B cell (primary cell): Measurements from ENCODE around the gene UBE2J1. TPM values are rescaled to one million over a fixed set of nuclear protein-coding genes. Genes with fewer than 3 reads are reported as not detected.

ENCODE experiments used
- ATAC-seq: fragments of 200-7000 bp; cut with Tn5 transposase; one replicate; pipeline ENCODE4 v1.10.0; 2021; ENCODE audit warnings: low read depth, mild to moderate bottlenecking, moderate number of reproducible peaks, moderate library complexity
- CTCF ChIA-PET: fragments of 350-600 bp; sonication (Branson Sonifier 250); formaldehyde crosslinking; loops from one replicate; lab custom pipeline; 2021; ENCODE audit warnings: antibody characterized with exemption, inconsistent platforms; lab: Charles Lee
- POLR2A ChIA-PET: fragments of 350-600 bp; sonication (Branson Sonifier 250); formaldehyde crosslinking; loops from one replicate; lab custom pipeline; 2021; ENCODE audit warnings: antibody characterized with exemption; lab: Charles Lee
- DNase-seq: peaks from one replicate; pipeline ENCODE4 v3.0.0; 2013
- H2AFZ ChIP-seq: 2 replicates; pipeline ENCODE4 v1.6.1; 2012; ENCODE audit warnings: mild to moderate bottlenecking, low read depth, low read length; ENCODE audit not compliant: insufficient read depth, poor library complexity, severe bottlenecking
- H3K27ac ChIP-seq, 2 donors: 1 replicate in 1 of 2; 2 replicates in 1 of 2; pipeline ENCODE4 v1.5.1; 2012 to 2013; ENCODE audit warnings: low read length in 2 of 2, mild to moderate bottlenecking in 2 of 2, moderate library complexity in 1 of 2
- H3K27me3 ChIP-seq, 4 experiments: fragments of 200-600 bp in 1 of 4; sonication (generic) in 1 of 4; replicated peaks in 1 of 4; 1 replicate in 2 of 4; 2 replicates in 2 of 4; pipeline versions ENCODE4 v1.6.1 to v1.7.0; 2013 to 2016; ENCODE audit warnings: low read length in 3 of 4, mild to moderate bottlenecking in 2 of 4, mixed read lengths in 1 of 4, moderate library complexity in 1 of 4; ENCODE audit not compliant: insufficient read depth in 4 of 4, control insufficient read depth in 3 of 4; ENCODE audit errors: control extremely low read depth in 1 of 4
- H3K36me3 ChIP-seq, 2 experiments: replicated peaks in 1 of 2; 1 replicate in 1 of 2; 2 replicates in 1 of 2; pipeline versions ENCODE4 v1.6.1 to v1.7.1; 2013; ENCODE audit warnings: low read length in 1 of 2; ENCODE audit not compliant: insufficient read depth in 2 of 2, control insufficient read depth in 1 of 2; ENCODE audit errors: control extremely low read depth in 1 of 2, extremely low read depth in 1 of 2
- H3K4me1 ChIP-seq, 2 donors: fragments of 200-600 bp in 1 of 2; sonication (generic) in 1 of 2; 1 replicate in 1 of 2; 2 replicates in 1 of 2; pipeline versions ENCODE4 v1.5.1 to v1.6.1; 2013 to 2017; ENCODE audit warnings: low read length in 2 of 2; ENCODE audit not compliant: control insufficient read depth in 2 of 2, insufficient read depth in 2 of 2
- H3K4me2 ChIP-seq: replicated peaks from 2 replicates; pipeline ENCODE3; 2012; ENCODE audit warnings: mild to moderate bottlenecking, low read depth, low read length; ENCODE audit not compliant: poor library complexity, severe bottlenecking
- H3K4me3 ChIP-seq, 5 experiments: fragments of 200-600 bp in 1 of 5; sonication (generic) in 1 of 5; 1 replicate in 3 of 5; 2 replicates in 2 of 5; pipeline versions ENCODE4 v1.5.1 to v1.7.0; 2011 to 2016; ENCODE audit warnings: low read length in 4 of 5, mild to moderate bottlenecking in 4 of 5, low read depth in 2 of 5, control low read depth in 1 of 5, moderate library complexity in 1 of 5; ENCODE audit not compliant: insufficient read depth in 1 of 5; ENCODE audit errors: control extremely low read depth in 1 of 5, extremely low read depth in 1 of 5
- H3K79me2 ChIP-seq: fragments of 200-600 bp; sonication (generic); one replicate; pipeline ENCODE4 v1.6.0; 2016; ENCODE audit warnings: low read length; ENCODE audit not compliant: control insufficient read depth, insufficient read depth
- H3K9ac ChIP-seq: fragments of 200-600 bp; sonication (generic); 2 replicates; pipeline ENCODE4 v1.6.1; 2017; ENCODE audit warnings: mild to moderate bottlenecking, low read length, moderate library complexity
- H3K9me3 ChIP-seq, 3 donors: one replicate each; pipeline versions ENCODE4 v1.6.1 to v1.7.1; 2013; ENCODE audit warnings: low read length in 2 of 3; ENCODE audit not compliant: control insufficient read depth in 2 of 3, insufficient read depth in 1 of 3; ENCODE audit errors: control extremely low read depth in 1 of 3
- H4K20me1 ChIP-seq: 2 replicates; pipeline ENCODE4 v1.6.0; 2012; ENCODE audit warnings: mild to moderate bottlenecking, low read length; ENCODE audit not compliant: insufficient read depth, control insufficient read depth, poor library complexity, severe bottlenecking
- H3K27ac Mint-ChIP-seq: one replicate; pipeline ENCODE4 v1.8.0; 2021; ENCODE audit warnings: mixed read lengths
- H3K27me3 Mint-ChIP-seq: one replicate; pipeline ENCODE4 v1.8.0; 2021; ENCODE audit warnings: mixed read lengths
- H3K4me1 Mint-ChIP-seq: one replicate; pipeline ENCODE4 v1.8.0; 2021; ENCODE audit warnings: mixed read lengths
- H3K4me3 Mint-ChIP-seq: one replicate; pipeline ENCODE4 v1.8.0; 2021; ENCODE audit warnings: mixed read lengths
- H3K9me3 Mint-ChIP-seq: one replicate; pipeline ENCODE4 v1.8.0; 2022; ENCODE audit warnings: mixed read lengths; ENCODE audit not compliant: insufficient read depth
- CTCF ChIP-seq: fragments of 200-600 bp; IDR thresholded peaks from one replicate; pipeline ENCODE4 v1.8.0; 2022; ENCODE audit warnings: antibody characterized with exemption, mild to moderate bottlenecking
- EZH2 ChIP-seq: IDR thresholded peaks from 2 replicates; pipeline ENCODE4 v1.6.1; 2012; ENCODE audit warnings: borderline replicate concordance, low read depth, mild to moderate bottlenecking, moderate library complexity, low read length; ENCODE audit not compliant: insufficient read depth, poor library complexity, severe bottlenecking
- WGBS: methylation state at CpG from one replicate; pipeline ENCODE4 v1.1.5; 2013; ENCODE audit warnings: missing lambda C conversion rate; ENCODE audit not compliant: insufficient coverage; 5-methylcytosine and 5-hydroxymethylcytosine counted together
- intact Hi-C: fragments of 100-400 bp; cut with micrococcal nuclease; formaldehyde crosslinking; loops from one replicate; pipeline ENCODE4 v1.10.0; 2022
- polyA plus RNA-seq: library from polyadenylated mRNA; depleted of rRNA; stranded (reverse); fragments of >200 nt; gene quantifications from 2 replicates; pipeline ENCODE4 v1.2.3, GENCODE V29; 2012
- total RNA-seq, 2 donors: library from RNA; stranded (reverse); fragments of 120-200 nt in 1 of 2; gene quantifications; 1 replicate in 1 of 2; 2 replicates in 1 of 2; pipeline versions ENCODE4 v1.2.3 to v1.2.4, GENCODE V29; 2013 to 2022

UBE2J1 gene
- total and polyA plus RNA-seq, 2 donors (not counting 1 experiment from before 2014, with no cell fraction given), result 31.1 to 55.6 TPM

GRCh38 chr6:89291256-89291819 lies 61.2 kb downstream of the UBE2J1 start:
- Histone ChIP-seq H3K4me3 (no peak overlapping the region), H3K79me2 (no peaks in the 10 kb centered on the region), H3K27me3 (no peaks in the 10 kb centered on the region), H2AFZ (no peak overlapping the region), H3K9ac (no peak overlapping the region), H3K4me1 (no peaks in the 10 kb centered on the region), H4K20me1 (no peaks in the 10 kb centered on the region), H3K4me2 (no peak overlapping the region), H3K36me3 (no peaks in the 10 kb centered on the region), H3K9me3 (peaks cover 0 to 17% (median 0%) of the 10 kb centered on the region in 3 donors), H3K27ac (no peak overlapping the region)
- DNase-seq (no peak), ATAC-seq (no peak)
- H3K9me3 Mint-ChIP-seq, result no peaks in the 10 kb centered on the region
- H3K4me3 Mint-ChIP-seq, result no peak overlapping the region
- H3K27me3 Mint-ChIP-seq, result no peaks in the 10 kb centered on the region
- H3K4me1 Mint-ChIP-seq, result no peaks in the 10 kb centered on the region
- 95% methylated on average over 11 of the region's 11 CpGs for WGBS
- no peak overlapping the region for H3K27ac Mint-ChIP-seq
- CTCF ChIA-PET, result no interaction called here
- TF ChIP-seq EZH2 (no peak), CTCF (no peak)
- intact Hi-C loops, result no loop called here
- POLR2A ChIA-PET, result no interaction called here

GRCh38 chr6:89290401-89291155 lies 61.9 kb downstream of the UBE2J1 start:
- 93% methylated on average over 13 of the region's 13 CpGs for WGBS
- peaks cover 0 to 17% (median 0%) of the 10 kb centered on the region in 3 donors for H3K9me3 ChIP-seq
- Mint-ChIP-seq H3K9me3 (no peaks in the 10 kb centered on the region), H3K4me1 (no peaks in the 10 kb centered on the region), H3K27me3 (no peaks in the 10 kb centered on the region), H3K27ac (no peak overlapping the region), H3K4me3 (no peak overlapping the region)
- DNase-seq, result no peak
- H3K79me2 ChIP-seq, result no peaks in the 10 kb centered on the region
- H3K27me3 ChIP-seq, result no peaks in the 10 kb centered on the region
- no peak for ATAC-seq
- no peak overlapping the region for H3K4me3 ChIP-seq
- ChIA-PET CTCF (interaction anchor here (0.8 kb wide), 1 partner anchor 8 kb away, joined by 3 read pairs; no protein-coding TSS in a partner anchor), POLR2A (no interaction called here)
- H3K4me2 ChIP-seq, result no peak overlapping the region
- intact Hi-C loops, result no loop called here
- no peak for TF ChIP-seq CTCF
- TF ChIP-seq EZH2, result no peak
- H2AFZ ChIP-seq, result no peak overlapping the region
- no peaks in the 10 kb centered on the region for H4K20me1 ChIP-seq
- no peaks in the 10 kb centered on the region for H3K36me3 ChIP-seq
- H3K4me1 ChIP-seq, result no peaks in the 10 kb centered on the region
- no peak overlapping the region for H3K27ac ChIP-seq
- no peak overlapping the region for H3K9ac ChIP-seq
